IPS-NIHi11 (cell line): ENCODE measurements around the gene MOB3B.
A peak's percentile ranks its signal among the peaks of the same experiment; 100 is the strongest.

Experiments
- DNase-seq: peaks from one replicate; pipeline ENCODE4 v3.0.0; 2012; ENCODE audit warnings: mixed read lengths, low spot score

The MOB3B gene

GRCh38 chr9:27365707-27366376, 163.8 kb downstream of the MOB3B start:
- DNase-seq = no peak

DNA sequence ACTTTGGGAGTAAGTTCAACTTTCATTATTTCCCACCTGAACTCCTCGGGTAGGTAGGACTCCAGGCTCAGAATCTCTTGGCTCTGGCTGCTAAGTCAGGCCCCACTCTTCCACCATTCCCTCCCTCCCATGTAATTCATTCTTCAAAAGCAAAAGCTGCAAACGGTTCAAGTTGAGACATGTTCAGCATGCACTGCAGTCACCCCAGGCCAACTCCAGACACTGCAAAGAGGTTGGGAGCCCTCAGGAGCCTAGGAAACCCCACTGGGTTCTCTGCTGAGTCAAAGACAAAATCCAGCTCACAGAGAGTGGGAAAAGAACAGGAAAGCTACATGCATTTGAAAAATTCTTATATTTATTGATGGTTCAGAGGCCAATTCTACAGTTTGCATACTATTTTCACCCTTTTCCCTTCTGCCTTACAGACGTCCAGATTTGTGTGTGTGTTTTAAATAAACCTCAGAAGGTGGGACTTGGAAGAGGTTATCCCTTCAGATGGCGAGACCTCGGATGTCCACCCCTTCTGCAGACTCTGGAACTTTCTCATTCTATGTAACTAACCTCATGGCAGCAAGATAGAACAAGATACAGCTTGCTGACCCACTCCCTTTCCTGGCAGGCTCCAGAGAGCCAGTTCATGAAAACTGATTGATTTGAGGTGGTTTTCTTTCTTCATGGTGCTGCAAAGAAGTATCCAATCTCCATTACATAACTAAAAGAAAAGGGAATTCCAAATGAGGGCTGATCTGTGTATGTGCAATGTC, 167.0 kb downstream of the MOB3B start:
- DNase-seq = no peak

DNA sequence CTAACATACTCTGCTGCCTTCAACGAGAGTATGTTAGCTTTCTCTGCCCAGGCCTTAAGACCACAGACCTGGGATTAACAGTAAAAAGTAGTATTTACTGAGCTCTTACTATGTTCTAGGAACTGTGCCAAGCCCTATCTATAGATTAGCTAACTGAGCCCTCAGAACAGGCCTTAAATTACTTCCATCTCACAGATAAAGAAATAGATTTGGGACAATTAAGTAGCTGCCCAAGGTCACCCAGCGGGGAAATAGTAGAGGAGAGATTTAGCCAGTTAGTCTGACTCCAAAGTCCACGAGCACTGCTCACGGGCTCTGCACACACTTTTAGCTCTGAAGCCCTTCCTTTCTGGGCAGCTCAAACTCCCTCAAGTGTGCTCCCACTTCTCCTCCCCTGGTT, 168.1 kb downstream of the MOB3B start:
- no peak for DNase-seq

- no peak for DNase-seq
Observed at GRCh38 chr9:27359763-27360162, 169.9 kb downstream of the MOB3B start.

GRCh38 chr9:27358007-27358406, 171.6 kb downstream of the MOB3B start:
- DNase-seq = no peak

DNA sequence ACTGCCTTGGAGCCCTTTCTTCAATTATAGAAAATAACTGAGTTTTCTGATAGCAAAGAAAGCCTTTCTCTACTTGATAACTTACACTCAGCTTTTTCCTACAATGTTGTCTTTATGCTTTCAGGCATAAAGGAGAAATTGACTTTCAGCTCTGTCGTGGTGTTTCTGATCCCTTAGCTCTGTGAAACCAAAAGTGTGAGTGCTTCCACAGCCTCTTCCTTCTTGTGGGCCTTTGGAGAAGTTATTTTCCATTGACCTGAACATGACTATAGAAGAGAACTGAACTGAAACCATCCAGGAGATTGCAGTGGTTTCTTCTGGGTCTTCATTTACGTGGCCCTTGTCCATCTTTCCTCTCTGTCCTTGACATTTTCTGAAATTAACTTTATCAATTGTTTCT, 173.2 kb downstream of the MOB3B start:
- DNase-seq = no peak

- no peak for DNase-seq
Observed at GRCh38 chr9:27355166-27355565, 174.4 kb downstream of the MOB3B start.

GRCh38 chr9:27353474-27354229, 176.0 kb downstream of the MOB3B start:
- peak; percentile 26 for DNase-seq

DNA sequence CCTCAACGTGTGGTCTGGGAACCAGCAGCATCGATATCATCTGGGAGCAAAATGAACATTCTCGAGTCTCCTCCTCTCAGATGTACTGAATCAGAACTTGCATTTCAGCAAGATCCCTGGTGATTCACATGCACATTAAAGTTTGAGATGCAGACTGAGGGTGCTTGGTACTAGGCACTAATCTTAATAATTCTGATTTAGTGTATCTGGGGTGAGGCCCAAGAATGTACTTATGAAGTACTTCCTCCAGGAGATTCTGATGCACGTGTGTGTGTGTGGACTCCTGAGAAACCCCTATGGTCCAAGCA, 176.5 kb downstream of the MOB3B start:
- no peak for DNase-seq

DNA sequence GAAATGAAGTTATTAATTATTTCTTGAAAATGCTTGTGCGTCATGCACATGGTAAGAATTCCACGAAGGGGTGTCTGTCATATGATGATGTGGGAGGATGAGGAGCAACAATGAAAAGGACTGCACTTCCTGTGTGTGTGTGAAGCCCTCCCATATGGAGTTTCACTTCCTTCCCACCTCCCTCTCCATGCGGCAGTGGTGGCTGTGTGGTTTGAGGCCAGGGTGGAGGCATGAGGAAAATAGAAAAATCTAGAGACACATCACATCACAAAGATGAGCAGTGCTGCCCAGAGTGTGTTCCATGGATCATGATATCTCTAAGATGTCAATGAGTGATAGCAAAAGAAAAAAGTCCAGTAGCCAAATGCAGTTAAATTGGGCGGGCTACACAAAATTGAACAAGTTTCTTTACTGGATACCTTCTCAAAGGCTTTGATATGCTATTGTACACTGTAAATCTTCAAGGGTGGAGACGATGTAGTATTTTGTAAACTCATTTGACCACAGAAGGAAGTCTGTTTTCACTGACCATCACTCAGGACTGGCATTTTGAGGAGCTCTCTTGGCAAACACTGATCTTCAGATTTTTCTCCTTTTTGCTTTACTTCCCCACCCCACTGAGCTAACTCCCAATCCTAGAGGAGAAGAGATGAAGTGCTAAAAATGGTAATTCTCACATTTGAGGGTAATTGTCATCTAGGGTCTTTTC, 177.0 kb downstream of the MOB3B start:
- DNase-seq = no peak

DNA sequence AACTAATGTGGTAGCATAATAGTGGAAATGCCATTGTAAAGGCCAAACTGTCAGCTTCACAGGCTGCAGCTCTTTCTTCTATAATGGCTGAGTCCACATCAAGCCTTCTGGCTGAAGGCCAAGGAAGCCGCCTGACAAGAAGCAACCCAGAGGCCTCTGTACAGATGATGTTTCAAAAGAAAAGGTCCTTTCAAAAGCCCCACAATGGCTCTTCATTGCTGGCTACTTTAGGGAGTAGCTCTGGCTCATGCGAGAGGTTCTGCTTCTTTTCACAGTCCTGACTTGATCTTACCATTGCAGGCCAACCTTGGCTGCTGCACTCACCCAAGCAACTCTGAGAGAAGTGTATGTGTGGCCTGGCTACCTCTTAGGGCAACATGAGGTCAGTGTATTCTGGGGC, 178.2 kb downstream of the MOB3B start:
- no peak for DNase-seq

- DNase-seq = no peak
Observed at GRCh38 chr9:27350382-27350976, 179.1 kb downstream of the MOB3B start.

- DNase-seq = no peak
Observed at GRCh38 chr9:27349698-27350080, 179.9 kb downstream of the MOB3B start.

- DNase-seq = no peak
Observed at GRCh38 chr9:27348785-27349697, 180.6 kb downstream of the MOB3B start.

DNA sequence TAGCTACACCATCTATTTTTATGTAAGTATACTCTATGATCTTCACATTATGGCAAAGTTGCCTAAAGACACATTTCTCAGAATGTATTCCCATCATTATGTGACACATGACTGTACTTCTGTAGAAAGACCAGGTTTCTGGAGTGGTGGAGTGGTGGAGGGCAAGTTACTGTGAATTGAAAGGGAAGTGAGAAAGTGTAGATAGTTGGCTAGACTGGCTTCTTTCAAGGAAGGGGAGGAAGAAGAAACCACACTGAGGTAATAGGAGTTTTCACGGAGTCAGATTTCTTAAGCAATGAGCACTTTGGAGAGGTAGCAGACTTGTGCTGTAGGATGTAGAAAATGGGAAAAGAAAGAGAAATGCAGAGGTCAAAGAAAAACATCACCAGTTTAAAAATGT, 181.7 kb downstream of the MOB3B start:
- DNase-seq = no peak

GRCh38 chr9:27344776-27345175, 184.8 kb downstream of the MOB3B start:
- no peak for DNase-seq

DNA sequence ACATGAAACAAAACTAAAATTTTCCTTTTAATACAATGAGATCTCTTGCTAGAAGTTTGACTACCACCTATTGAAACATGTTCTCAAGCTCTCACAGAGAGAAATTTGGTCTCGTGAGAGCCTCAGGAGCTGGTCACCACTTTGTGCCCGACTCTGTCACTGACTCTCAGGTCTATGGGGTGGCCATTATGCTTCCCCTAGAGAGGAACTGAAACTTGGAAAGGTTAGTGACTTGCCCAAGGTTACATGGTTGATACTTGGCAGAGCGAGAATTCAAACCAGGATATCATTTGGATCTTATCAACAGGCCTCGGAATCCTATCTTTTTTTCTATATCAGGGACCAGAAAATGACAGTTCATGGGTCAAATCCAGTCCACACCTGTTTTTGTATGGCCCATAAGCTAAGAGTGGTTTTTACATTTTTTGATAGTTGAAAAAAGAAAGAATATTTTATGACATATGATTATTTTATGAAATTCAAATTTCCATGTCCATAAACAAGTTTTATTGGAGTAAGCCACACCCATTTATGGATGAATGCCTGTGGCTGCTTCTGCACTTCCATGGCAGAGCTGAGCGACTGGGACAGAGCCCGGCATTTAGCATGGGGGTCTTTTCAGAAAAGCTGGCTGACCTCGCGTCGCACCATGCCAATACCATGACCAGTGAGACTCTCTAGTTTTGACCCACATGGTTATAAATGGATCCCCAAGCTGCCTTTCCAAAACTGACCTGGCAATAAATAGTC, 187.9 kb downstream of the MOB3B start:
- no peak for DNase-seq

- DNase-seq = peak; percentile 34
Observed at GRCh38 chr9:27340961-27341511, 188.6 kb downstream of the MOB3B start.

DNA sequence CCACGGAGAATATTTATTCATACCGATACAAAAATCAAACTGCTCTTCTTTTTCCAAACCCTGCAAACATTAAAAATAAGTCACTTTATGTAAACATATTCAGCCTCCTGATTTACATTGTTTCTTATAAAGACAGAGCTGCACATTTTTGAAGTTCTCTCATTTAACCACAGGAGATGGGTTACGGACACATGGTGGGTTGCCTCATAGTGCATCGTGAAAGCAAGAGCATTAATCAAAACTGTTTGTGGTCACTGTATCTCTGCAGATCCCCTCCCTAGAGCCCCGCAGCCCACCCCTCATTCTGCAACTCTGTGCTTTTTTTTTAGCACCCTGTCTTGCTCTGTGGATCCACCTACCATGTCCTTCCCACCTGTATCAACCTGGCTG, 189.3 kb downstream of the MOB3B start:
- DNase-seq = no peak

- DNase-seq = no peak
Observed at GRCh38 chr9:27339661-27340284, 189.8 kb downstream of the MOB3B start.
